A549 (cell line): ENCODE measurements around the gene CMTM4.

ENCODE experiments used
- BHLHE40 ChIP-seq: IDR thresholded peaks from 2 replicates; pipeline ENCODE4 v1.6.1; 2012; ENCODE audit warnings: low read depth, low read length, inconsistent platforms
- CHD2 ChIP-seq: fragments of 150-350 bp; IDR thresholded peaks from 2 replicates; pipeline ENCODE4 v1.6.1; 2014; ENCODE audit warnings: low read length; ENCODE audit not compliant: partially characterized antibody
- EP300 ChIP-seq, 2 experiments: fragments of >200 bp; sonication (Bioruptor Twin); formaldehyde crosslinking; IDR thresholded peaks; 2 replicates in 1 of 2; 3 replicates in 1 of 2; pipeline ENCODE4 v1.6.1; 2016 to 2017
- MYC ChIP-seq: IDR thresholded peaks from 2 replicates; pipeline ENCODE4 v1.6.1; 2012; ENCODE audit warnings: mild to moderate bottlenecking, inconsistent platforms, low read length, improper control_type of control experiment, borderline replicate concordance
- POLR2A ChIP-seq: IDR thresholded peaks from 2 replicates; pipeline ENCODE4 v1.6.1; 2012; ENCODE audit warnings: mild to moderate bottlenecking, low read length
- RAD21 ChIP-seq, 2 experiments: fragments of >200 bp in 1 of 2; sonication (Bioruptor Twin) in 1 of 2; formaldehyde crosslinking in 1 of 2; IDR thresholded peaks in 1 of 2; conservative IDR thresholded peaks in 1 of 2; 2 replicates in 1 of 2; 3 replicates in 1 of 2; pipeline ENCODE4 v1.6.1; 2012 to 2018; ENCODE audit warnings: inconsistent platforms in 1 of 2
- RCOR1 ChIP-seq: fragments of 150-350 bp; IDR thresholded peaks from 2 replicates; pipeline ENCODE4 v1.6.1; 2014; ENCODE audit warnings: antibody characterized with exemption, low read length, low read depth
- TF ChIP-seq, protein P1 (sequence below): fragments of 200-600 bp; sonication (generic); IDR thresholded peaks from 2 replicates; pipeline ENCODE4 v1.6.1; 2016; ENCODE audit warnings: antibody characterized with exemption, mild to moderate bottlenecking, moderate library complexity
- TF ChIP-seq, protein P2 (sequence below): fragments of >200 bp; sonication (Bioruptor Twin); formaldehyde crosslinking; IDR thresholded peaks from 3 replicates; pipeline ENCODE4 v1.5.1; 2016

- TF ChIP-seq CHD2 (no peak), BHLHE40 (no peak), RAD21 (conservative IDR thresholded peaks at IDR 0.05 in 1 of 2, IDR thresholded peaks at IDR 0.05 in 1 of 2) (no peak), MYC (no peak), EP300 (IDR thresholded peaks at IDR 0.05) (no peak), RCOR1 (no peak), POLR2A (no peak)
- TF ChIP-seq, protein P1, sequence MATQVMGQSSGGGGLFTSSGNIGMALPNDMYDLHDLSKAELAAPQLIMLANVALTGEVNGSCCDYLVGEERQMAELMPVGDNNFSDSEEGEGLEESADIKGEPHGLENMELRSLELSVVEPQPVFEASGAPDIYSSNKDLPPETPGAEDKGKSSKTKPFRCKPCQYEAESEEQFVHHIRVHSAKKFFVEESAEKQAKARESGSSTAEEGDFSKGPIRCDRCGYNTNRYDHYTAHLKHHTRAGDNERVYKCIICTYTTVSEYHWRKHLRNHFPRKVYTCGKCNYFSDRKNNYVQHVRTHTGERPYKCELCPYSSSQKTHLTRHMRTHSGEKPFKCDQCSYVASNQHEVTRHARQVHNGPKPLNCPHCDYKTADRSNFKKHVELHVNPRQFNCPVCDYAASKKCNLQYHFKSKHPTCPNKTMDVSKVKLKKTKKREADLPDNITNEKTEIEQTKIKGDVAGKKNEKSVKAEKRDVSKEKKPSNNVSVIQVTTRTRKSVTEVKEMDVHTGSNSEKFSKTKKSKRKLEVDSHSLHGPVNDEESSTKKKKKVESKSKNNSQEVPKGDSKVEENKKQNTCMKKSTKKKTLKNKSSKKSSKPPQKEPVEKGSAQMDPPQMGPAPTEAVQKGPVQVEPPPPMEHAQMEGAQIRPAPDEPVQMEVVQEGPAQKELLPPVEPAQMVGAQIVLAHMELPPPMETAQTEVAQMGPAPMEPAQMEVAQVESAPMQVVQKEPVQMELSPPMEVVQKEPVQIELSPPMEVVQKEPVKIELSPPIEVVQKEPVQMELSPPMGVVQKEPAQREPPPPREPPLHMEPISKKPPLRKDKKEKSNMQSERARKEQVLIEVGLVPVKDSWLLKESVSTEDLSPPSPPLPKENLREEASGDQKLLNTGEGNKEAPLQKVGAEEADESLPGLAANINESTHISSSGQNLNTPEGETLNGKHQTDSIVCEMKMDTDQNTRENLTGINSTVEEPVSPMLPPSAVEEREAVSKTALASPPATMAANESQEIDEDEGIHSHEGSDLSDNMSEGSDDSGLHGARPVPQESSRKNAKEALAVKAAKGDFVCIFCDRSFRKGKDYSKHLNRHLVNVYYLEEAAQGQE = no peak
- TF ChIP-seq, protein P2, sequence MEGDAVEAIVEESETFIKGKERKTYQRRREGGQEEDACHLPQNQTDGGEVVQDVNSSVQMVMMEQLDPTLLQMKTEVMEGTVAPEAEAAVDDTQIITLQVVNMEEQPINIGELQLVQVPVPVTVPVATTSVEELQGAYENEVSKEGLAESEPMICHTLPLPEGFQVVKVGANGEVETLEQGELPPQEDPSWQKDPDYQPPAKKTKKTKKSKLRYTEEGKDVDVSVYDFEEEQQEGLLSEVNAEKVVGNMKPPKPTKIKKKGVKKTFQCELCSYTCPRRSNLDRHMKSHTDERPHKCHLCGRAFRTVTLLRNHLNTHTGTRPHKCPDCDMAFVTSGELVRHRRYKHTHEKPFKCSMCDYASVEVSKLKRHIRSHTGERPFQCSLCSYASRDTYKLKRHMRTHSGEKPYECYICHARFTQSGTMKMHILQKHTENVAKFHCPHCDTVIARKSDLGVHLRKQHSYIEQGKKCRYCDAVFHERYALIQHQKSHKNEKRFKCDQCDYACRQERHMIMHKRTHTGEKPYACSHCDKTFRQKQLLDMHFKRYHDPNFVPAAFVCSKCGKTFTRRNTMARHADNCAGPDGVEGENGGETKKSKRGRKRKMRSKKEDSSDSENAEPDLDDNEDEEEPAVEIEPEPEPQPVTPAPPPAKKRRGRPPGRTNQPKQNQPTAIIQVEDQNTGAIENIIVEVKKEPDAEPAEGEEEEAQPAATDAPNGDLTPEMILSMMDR = no peak
Measured at GRCh38 chr16:66676599-66676998, 19.9 kb downstream of the CMTM4 start.
